HepG2 (cell line): Measurements from ENCODE around the gene EXOC3L4. TPM values are rescaled to one million over a fixed set of nuclear protein-coding genes. Genes with fewer than 3 reads are reported as not detected.

Experiments
- ATAC-seq: fragments of 200-7000 bp; cut with Tn5 transposase; 3 replicates; pipeline ENCODE4 v1.9.1; 2020; ENCODE audit warnings: mild to moderate bottlenecking, moderate library complexity
- BruUV-seq: library from RNA; stranded (reverse); fragments of 400-500 nt; replicated peaks from 2 replicates; lab custom pipeline; 2021; lab: Mats Ljungman, UMichigan
- CTCF ChIA-PET: fragments of 300-600 bp; formaldehyde crosslinking; extraction: SDS; loops from one replicate; lab custom pipeline; 2021; ENCODE audit warnings: low total read pairs, inconsistent platforms, low intra/inter-chr PET ratio; lab: Yijun Ruan, JAX
- POLR2A ChIA-PET: fragments of 350-600 bp; sonication (Branson Sonifier 250); formaldehyde crosslinking; loops from one replicate; lab custom pipeline; 2020; ENCODE audit warnings: antibody characterized with exemption, inconsistent platforms; lab: Yijun Ruan, JAX
- DNase-seq: peaks from one replicate; pipeline ENCODE4 v3.0.0-alpha.2; 2015; ENCODE audit warnings: low spot score
- FAIRE-seq: peaks from 3 replicates; lab custom pipeline; 2011; peaks lifted over from hg19 to GRCh38; lab: Jason Lieb, UNC
- H2AFZ ChIP-seq: one replicate; pipeline ENCODE4 v1.6.1; 2011; ENCODE audit warnings: low read length, inconsistent platforms
- H3K27ac ChIP-seq: fragments of 300-600 bp; 3 replicates; pipeline ENCODE4 v1.8.0; 2011; ENCODE audit warnings: mixed run types, mild to moderate bottlenecking, mixed read lengths, low read length, inconsistent platforms; ENCODE audit not compliant: insufficient read depth; ENCODE audit errors: extremely low read length
- H3K27me3 ChIP-seq, 2 experiments: fragments of 200-600 bp in 1 of 2; 2 replicates in 1 of 2; 3 replicates in 1 of 2; pipeline versions ENCODE4 v1.6.0 to v1.8.0; 2011; ENCODE audit warnings: low read length in 2 of 2, mild to moderate bottlenecking in 2 of 2, moderate library complexity in 2 of 2, inconsistent platforms in 1 of 2; ENCODE audit not compliant: insufficient read depth in 2 of 2, control insufficient read depth in 1 of 2
- H3K36me3 ChIP-seq, 2 experiments: fragments of 200-600 bp in 1 of 2; replicated peaks in 1 of 2; 2 replicates in 1 of 2; 3 replicates in 1 of 2; pipeline versions ENCODE4 v1.5.1 to v1.8.0; 2011; ENCODE audit warnings: low read length in 2 of 2, inconsistent platforms in 1 of 2; ENCODE audit not compliant: insufficient read depth in 2 of 2, control insufficient read depth in 1 of 2
- H3K4me1 ChIP-seq: 2 replicates; pipeline ENCODE4 v1.5.1; 2012; ENCODE audit warnings: low read length, inconsistent platforms; ENCODE audit not compliant: insufficient read depth
- H3K4me2 ChIP-seq: 2 replicates; pipeline ENCODE4 v1.6.0; 2011; ENCODE audit warnings: low read depth, low read length, inconsistent platforms
- H3K4me3 ChIP-seq, 3 experiments: fragments of 200-600 bp in 1 of 3; sonication (generic), shearing (Covaris generic) in 1 of 3; replicated peaks in 1 of 3; 2 replicates each; pipeline ENCODE4 v1.5.1; 2011 to 2016; ENCODE audit warnings: low read length in 3 of 3, inconsistent platforms in 2 of 3, low read depth in 2 of 3, mild to moderate bottlenecking in 2 of 3, control low read depth in 1 of 3, mixed read lengths in 1 of 3; ENCODE audit not compliant: insufficient read depth in 1 of 3
- H3K79me2 ChIP-seq: one replicate; pipeline ENCODE4 v1.6.1; 2011; ENCODE audit warnings: low read length, inconsistent platforms; ENCODE audit not compliant: insufficient read depth
- H3K9ac ChIP-seq: 2 replicates; pipeline ENCODE4 v1.6.0; 2011; ENCODE audit warnings: mild to moderate bottlenecking, low read depth, low read length, inconsistent platforms; ENCODE audit not compliant: insufficient read depth
- H3K9me3 ChIP-seq: 2 replicates; pipeline ENCODE4 v1.5.1; 2012; ENCODE audit warnings: mild to moderate bottlenecking, low read length
- H4K20me1 ChIP-seq: 2 replicates; pipeline ENCODE4 v1.6.0; 2011; ENCODE audit warnings: inconsistent platforms, mild to moderate bottlenecking, low read length, moderate library complexity; ENCODE audit not compliant: insufficient read depth
- CC2D1A ChIP-seq: sonication (generic); formaldehyde crosslinking; IDR thresholded peaks from 2 replicates; pipeline ENCODE4 v1.8.1; 2023; ENCODE audit warnings: mild to moderate bottlenecking, missing genetic modification reagents
- DNMT3B ChIP-seq: conservative IDR thresholded peaks from 2 replicates; pipeline ENCODE4 v1.6.1; 2016; ENCODE audit warnings: missing biosample characterization, control low read depth
- HMG20A ChIP-seq: IDR thresholded peaks from 2 replicates; pipeline ENCODE4 v1.6.1; 2016; ENCODE audit warnings: borderline replicate concordance
- RAD51 ChIP-seq: fragments of 450-650 bp; IDR thresholded peaks from 2 replicates; pipeline ENCODE4 v1.6.1; 2016; ENCODE audit warnings: borderline replicate concordance
- SRF ChIP-seq: IDR thresholded peaks from 2 replicates; pipeline ENCODE4 v1.6.1; 2011; ENCODE audit warnings: mild to moderate bottlenecking, low read depth, low read length, moderate library complexity
- STAG1 ChIP-seq: sonication (generic); formaldehyde crosslinking; IDR thresholded peaks from 2 replicates; pipeline ENCODE4 v1.4.0; 2020; ENCODE audit warnings: missing genetic modification reagents
- ZNF317 ChIP-seq: sonication (generic); formaldehyde crosslinking; IDR thresholded peaks from 2 replicates; pipeline ENCODE4 v1.5.0; 2020; ENCODE audit warnings: mild to moderate bottlenecking, missing genetic modification reagents
- ZNF7 ChIP-seq: IDR thresholded peaks from 2 replicates; pipeline ENCODE4 v1.6.1; 2016; ENCODE audit warnings: missing biosample characterization, missing genetic modification reagents
- WGBS: methylation state at CpG from one replicate; pipeline ENCODE4 v1.1.6; 2017; ENCODE audit warnings: low lambda C conversion rate; 5-methylcytosine and 5-hydroxymethylcytosine counted together
- in situ Hi-C: cut with HindIII; loops from 2 replicates; pipeline ENCODE4 v1.10.0; 2017; ENCODE audit warnings: low pct_unique_long_range_greater_than_20kb; ENCODE audit not compliant: extremely low pct_ligation_motif_present
- intact Hi-C: fragments of 100-400 bp; cut with micrococcal nuclease; formaldehyde crosslinking; loops from one replicate; pipeline ENCODE4 v1.10.0; 2022; ENCODE audit not compliant: unreplicated experiment
- polyA plus RNA-seq, 8 experiments: library from polyadenylated mRNA; depleted of rRNA in 3 of 8; stranded (reverse) in 7 of 8; unstranded in 1 of 8; fragments of >200 nt; fragmentation: Illumina TruSeq in 4 of 8; extraction: Trizol in 4 of 8; gene quantifications; 2 replicates each; pipeline versions ENCODE4 v1.2.1 to v1.2.3, GENCODE V29; 2011 to 2016; ENCODE audit warnings: low read depth in 4 of 8, missing spikeins in 1 of 8, mixed read lengths in 1 of 8; ENCODE audit not compliant: insufficient read depth in 1 of 8
- total RNA-seq, 5 experiments: library from RNA; depleted of rRNA; stranded (reverse); fragments of >200 nt; fragmentation: Illumina TruSeq; extraction: Trizol; gene quantifications; 2 replicates each; pipeline ENCODE4 v1.2.3, GENCODE V29; 2016; ENCODE audit warnings: low read depth in 1 of 5
- TF ChIP-seq, protein P1 (sequence below): sonication (generic); formaldehyde crosslinking; IDR thresholded peaks from 2 replicates; pipeline ENCODE4 v1.4.0; 2020; ENCODE audit warnings: missing genetic modification reagents, borderline replicate concordance
- TF ChIP-seq, protein P2 (sequence below): IDR thresholded peaks from 2 replicates; pipeline ENCODE4 v1.6.1; 2012; ENCODE audit warnings: low read length, improper control_type of control experiment
- TF ChIP-seq, protein P3 (sequence below): sonication (generic); formaldehyde crosslinking; IDR thresholded peaks from 2 replicates; pipeline ENCODE4 v1.8.1; 2023; ENCODE audit warnings: mild to moderate bottlenecking, inconsistent platforms, moderate library complexity, missing genetic modification reagents, borderline replicate concordance

EXOC3L4 gene
- total and polyA plus RNA-seq, 2 of the 13 experiments (the other 11 are each of a cell fraction or from before 2014, with no cell fraction given): 11.8 to 27.0 TPM

DNA sequence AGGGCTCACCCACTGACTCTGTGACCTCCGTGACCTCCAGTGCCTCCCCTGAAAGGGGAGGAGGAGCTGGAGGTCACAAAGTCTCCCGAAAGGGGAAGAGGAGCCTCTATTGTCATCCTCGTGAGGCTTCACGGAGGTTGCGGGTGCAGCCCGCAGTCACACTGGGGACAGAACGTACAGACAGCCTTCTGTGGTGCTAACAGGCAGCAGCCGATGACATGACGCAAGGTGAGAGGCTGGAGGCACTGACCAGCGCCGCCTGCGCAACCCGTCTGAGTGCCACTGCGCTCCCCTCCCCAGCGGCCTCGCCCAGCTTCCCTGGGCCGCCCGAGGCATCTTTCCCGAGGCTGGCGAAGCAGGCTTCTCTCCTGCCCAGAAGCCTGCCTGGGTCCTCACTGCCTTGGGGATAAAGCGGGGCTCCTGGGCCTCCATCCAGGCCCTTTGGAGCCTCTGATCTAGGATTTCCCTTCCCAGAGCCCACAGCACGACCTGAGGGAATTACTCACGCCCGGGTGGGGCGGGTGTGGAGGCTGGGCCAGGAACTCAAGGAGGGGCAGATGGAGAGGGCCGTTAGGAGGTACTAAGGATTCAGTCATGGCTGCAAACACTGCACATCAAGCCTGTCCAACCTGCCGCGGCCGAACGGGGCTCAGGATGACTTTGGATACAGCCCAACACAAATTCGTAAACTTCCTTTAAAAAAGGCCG is 22.8 kb upstream of the EXOC3L4 start (continued):
- TF ChIP-seq, protein P1, sequence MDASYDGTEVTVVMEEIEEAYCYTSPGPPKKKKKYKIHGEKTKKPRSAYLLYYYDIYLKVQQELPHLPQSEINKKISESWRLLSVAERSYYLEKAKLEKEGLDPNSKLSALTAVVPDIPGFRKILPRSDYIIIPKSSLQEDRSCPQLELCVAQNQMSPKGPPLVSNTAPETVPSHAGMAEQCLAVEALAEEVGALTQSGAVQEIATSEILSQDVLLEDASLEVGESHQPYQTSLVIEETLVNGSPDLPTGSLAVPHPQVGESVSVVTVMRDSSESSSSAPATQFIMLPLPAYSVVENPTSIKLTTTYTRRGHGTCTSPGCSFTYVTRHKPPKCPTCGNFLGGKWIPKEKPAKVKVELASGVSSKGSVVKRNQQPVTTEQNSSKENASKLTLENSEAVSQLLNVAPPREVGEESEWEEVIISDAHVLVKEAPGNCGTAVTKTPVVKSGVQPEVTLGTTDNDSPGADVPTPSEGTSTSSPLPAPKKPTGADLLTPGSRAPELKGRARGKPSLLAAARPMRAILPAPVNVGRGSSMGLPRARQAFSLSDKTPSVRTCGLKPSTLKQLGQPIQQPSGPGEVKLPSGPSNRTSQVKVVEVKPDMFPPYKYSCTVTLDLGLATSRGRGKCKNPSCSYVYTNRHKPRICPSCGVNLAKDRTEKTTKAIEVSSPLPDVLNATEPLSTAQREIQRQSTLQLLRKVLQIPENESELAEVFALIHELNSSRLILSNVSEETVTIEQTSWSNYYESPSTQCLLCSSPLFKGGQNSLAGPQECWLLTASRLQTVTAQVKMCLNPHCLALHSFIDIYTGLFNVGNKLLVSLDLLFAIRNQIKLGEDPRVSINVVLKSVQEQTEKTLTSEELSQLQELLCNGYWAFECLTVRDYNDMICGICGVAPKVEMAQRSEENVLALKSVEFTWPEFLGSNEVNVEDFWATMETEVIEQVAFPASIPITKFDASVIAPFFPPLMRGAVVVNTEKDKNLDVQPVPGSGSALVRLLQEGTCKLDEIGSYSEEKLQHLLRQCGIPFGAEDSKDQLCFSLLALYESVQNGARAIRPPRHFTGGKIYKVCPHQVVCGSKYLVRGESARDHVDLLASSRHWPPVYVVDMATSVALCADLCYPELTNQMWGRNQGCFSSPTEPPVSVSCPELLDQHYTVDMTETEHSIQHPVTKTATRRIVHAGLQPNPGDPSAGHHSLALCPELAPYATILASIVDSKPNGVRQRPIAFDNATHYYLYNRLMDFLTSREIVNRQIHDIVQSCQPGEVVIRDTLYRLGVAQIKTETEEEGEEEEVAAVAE: no peak
- TF ChIP-seq SRF (no peak), CC2D1A (CRISPR knock-in tag) (no peak), HMG20A (CRISPR knock-in tag) (no peak), ZNF7 (no peak)
- TF ChIP-seq, all 625 proteins: peak for 3

DNA sequence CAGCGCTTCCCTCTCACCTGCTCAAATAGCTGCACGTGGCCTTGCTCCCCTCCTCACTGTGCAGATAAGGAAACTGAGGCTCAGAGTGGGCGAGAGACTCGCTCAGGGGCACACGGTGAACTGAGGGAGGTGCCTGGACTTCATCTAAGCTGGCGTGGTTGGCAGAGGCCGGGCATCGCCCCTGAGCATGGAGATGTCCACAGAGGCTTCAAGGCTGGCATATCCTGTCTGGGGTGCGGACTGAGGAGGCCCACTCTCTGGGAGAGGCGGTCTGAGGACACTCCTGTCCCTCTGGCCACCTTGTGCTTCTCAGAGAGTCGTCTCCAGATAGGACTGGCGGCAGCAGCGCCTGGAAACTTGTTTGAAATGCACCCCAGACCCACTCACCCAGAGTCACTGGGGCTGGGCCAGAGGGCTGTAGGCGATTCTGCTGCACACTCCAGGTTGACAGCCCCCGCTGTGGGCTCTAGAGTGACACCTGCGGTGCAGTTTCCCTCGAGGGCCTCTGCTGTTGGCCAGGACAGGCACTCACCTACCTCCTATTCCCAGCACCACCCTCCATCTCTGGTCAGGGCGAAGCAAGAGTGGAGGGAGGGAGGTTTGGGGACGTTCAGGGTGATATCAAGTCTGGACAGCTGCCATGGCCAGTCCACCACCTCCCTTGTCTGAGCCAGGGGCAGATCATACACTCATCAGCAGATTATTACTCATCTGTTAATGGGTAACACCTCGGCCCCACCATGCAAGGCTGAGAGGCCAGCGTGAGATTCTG is 21.7 kb upstream of the EXOC3L4 start:
- ChIA-PET CTCF (interaction anchor here (0.9 kb wide), 1 partner anchor 40 kb away, joined by 3 read pairs; no protein-coding TSS in a partner anchor), POLR2A (interaction anchor here (3.1 kb wide), 1 partner anchor 32 kb away, joined by 25 read pairs; no protein-coding TSS in a partner anchor)
- Histone ChIP-seq H3K27ac (no peak overlapping the region), H3K4me2 (peak overlapping the region; percentile 76), H3K9ac (no peak overlapping the region), H3K4me1 (peaks cover 78% of the 10 kb centered on the region), H3K36me3 (no peaks in the 10 kb centered on the region), H4K20me1 (no peaks in the 10 kb centered on the region), H3K4me3 (peak overlapping the region in 1 of 3 experiments; percentile 76; a peak in 1 of 6 replicates), H3K79me2 (no peaks in the 10 kb centered on the region), H3K27me3 (peaks cover 5 to 42% of the 10 kb centered on the region in 2 experiments; a peak in 4 of 5 replicates), H2AFZ (no peak overlapping the region), H3K9me3 (no peaks in the 10 kb centered on the region)
- intact Hi-C loops: no loop called here
- FAIRE-seq: peak; percentile 39
- no TSS peak for BruUV-seq
- in situ Hi-C loops: no loop called here
- no peak for DNase-seq
- WGBS: 0% methylated on average over 2 of the region's 21 CpGs
- ATAC-seq: peak; percentile 59
- no peak for TF ChIP-seq RAD51
- TF ChIP-seq STAG1: peak; percentile 48
- TF ChIP-seq DNMT3B (CRISPR knock-in tag): no peak
- TF ChIP-seq, protein P2, sequence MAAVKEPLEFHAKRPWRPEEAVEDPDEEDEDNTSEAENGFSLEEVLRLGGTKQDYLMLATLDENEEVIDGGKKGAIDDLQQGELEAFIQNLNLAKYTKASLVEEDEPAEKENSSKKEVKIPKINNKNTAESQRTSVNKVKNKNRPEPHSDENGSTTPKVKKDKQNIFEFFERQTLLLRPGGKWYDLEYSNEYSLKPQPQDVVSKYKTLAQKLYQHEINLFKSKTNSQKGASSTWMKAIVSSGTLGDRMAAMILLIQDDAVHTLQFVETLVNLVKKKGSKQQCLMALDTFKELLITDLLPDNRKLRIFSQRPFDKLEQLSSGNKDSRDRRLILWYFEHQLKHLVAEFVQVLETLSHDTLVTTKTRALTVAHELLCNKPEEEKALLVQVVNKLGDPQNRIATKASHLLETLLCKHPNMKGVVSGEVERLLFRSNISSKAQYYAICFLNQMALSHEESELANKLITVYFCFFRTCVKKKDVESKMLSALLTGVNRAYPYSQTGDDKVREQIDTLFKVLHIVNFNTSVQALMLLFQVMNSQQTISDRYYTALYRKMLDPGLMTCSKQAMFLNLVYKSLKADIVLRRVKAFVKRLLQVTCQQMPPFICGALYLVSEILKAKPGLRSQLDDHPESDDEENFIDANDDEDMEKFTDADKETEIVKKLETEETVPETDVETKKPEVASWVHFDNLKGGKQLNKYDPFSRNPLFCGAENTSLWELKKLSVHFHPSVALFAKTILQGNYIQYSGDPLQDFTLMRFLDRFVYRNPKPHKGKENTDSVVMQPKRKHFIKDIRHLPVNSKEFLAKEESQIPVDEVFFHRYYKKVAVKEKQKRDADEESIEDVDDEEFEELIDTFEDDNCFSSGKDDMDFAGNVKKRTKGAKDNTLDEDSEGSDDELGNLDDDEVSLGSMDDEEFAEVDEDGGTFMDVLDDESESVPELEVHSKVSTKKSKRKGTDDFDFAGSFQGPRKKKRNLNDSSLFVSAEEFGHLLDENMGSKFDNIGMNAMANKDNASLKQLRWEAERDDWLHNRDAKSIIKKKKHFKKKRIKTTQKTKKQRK: no peak
- TF ChIP-seq ZNF317 (CRISPR knock-in tag): no peak
- TF ChIP-seq, protein P3, sequence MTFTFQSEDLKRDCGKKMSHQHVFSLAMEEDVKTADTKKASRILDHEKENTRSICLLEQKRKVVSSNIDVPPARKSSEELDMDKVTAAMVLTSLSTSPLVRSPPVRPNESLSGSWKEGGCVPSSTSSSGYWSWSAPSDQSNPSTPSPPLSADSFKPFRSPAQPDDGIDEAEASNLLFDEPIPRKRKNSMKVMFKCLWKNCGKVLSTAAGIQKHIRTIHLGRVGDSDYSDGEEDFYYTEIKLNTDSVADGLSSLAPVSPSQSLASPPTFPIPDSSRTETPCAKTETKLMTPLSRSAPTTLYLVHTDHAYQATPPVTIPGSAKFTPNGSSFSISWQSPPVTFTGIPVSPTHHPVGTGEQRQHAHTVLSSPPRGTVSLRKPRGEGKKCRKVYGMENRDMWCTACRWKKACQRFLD (CRISPR knock-in tag): no peak
